Osteocyte (in vitro differentiated cells): ENCODE measurements around the gene AFAP1. TPM values are rescaled to one million over a fixed set of nuclear protein-coding genes. Genes with fewer than 3 reads are reported as not detected.
A peak's percentile ranks its signal among the peaks of the same experiment; 100 is the strongest.

Experiments used
- DNase-seq: peaks from one replicate; pipeline ENCODE4 v3.0.0; 2021; ENCODE audit warnings: mixed read lengths; ENCODE audit not compliant: unreplicated experiment; ENCODE audit errors: extremely low spot score
- H3K27ac Mint-ChIP-seq: one replicate; pipeline ENCODE4 v1.8.0; 2021; ENCODE audit warnings: mild to moderate bottlenecking, mixed read lengths; ENCODE audit not compliant: unreplicated experiment
- H3K27me3 Mint-ChIP-seq: one replicate; pipeline ENCODE4 v1.8.0; 2021; ENCODE audit warnings: mixed read lengths; ENCODE audit not compliant: unreplicated experiment
- H3K36me3 Mint-ChIP-seq: one replicate; pipeline ENCODE4 v1.8.0; 2021; ENCODE audit warnings: mixed read lengths; ENCODE audit not compliant: unreplicated experiment
- H3K4me1 Mint-ChIP-seq: one replicate; pipeline ENCODE4 v1.8.0; 2021; ENCODE audit warnings: mixed read lengths; ENCODE audit not compliant: unreplicated experiment
- H3K4me3 Mint-ChIP-seq: one replicate; pipeline ENCODE4 v1.8.0; 2021; ENCODE audit warnings: mild to moderate bottlenecking, moderate library complexity, mixed read lengths; ENCODE audit not compliant: unreplicated experiment
- H3K9me3 Mint-ChIP-seq: one replicate; pipeline ENCODE4 v1.8.0; 2021; ENCODE audit warnings: mixed read lengths; ENCODE audit not compliant: unreplicated experiment
- CTCF ChIP-seq: fragments of 200-600 bp; sonication (generic); IDR thresholded peaks from 2 replicates; pipeline ENCODE4 v1.5.0; 2021; ENCODE audit warnings: antibody characterized with exemption, mild to moderate bottlenecking, moderate library complexity
- total RNA-seq: library from RNA; stranded (reverse); gene quantifications from 2 replicates; pipeline ENCODE4 v1.2.1, GENCODE V29; 2021

Gene AFAP1
- total RNA-seq, 1 donor from 2014 or later, result 66.9 TPM

DNA sequence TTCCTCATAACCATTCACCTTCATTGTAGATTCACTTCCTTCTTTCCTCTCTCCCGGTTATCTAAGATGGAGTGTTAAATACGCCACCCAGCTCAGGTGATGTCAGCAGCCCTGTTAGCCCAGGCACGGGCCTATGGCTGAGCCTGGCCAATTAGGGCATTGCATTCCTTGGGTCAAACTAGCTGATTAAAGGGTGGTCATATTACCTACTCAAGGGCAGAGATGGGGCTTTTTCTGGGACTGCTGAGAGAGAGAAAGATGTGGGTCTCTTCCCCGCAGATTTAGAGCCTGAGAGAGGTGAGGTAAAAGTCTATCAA, 39.9 kb upstream of the AFAP1 start:
- no peak for DNase-seq
- H3K4me3 Mint-ChIP-seq, result no peak overlapping the region
- no peak for TF ChIP-seq CTCF
- no peaks in the 10 kb centered on the region for H3K36me3 Mint-ChIP-seq
- peaks cover 21% of the 10 kb centered on the region for H3K4me1 Mint-ChIP-seq
- no peaks in the 10 kb centered on the region for H3K27me3 Mint-ChIP-seq
- H3K27ac Mint-ChIP-seq, result no peak overlapping the region
- H3K9me3 Mint-ChIP-seq, result no peaks in the 10 kb centered on the region

- no peaks in the 10 kb centered on the region for H3K27me3 Mint-ChIP-seq
- no peak overlapping the region for H3K27ac Mint-ChIP-seq
- H3K4me3 Mint-ChIP-seq, result no peak overlapping the region
- no peak for TF ChIP-seq CTCF
- no peaks in the 10 kb centered on the region for H3K9me3 Mint-ChIP-seq
- no peak for DNase-seq
- H3K36me3 Mint-ChIP-seq, result no peaks in the 10 kb centered on the region
- peaks cover 21% of the 10 kb centered on the region for H3K4me1 Mint-ChIP-seq
Observed at GRCh38 chr4:7978907-7979651, 39.4 kb upstream of the AFAP1 start.

DNA sequence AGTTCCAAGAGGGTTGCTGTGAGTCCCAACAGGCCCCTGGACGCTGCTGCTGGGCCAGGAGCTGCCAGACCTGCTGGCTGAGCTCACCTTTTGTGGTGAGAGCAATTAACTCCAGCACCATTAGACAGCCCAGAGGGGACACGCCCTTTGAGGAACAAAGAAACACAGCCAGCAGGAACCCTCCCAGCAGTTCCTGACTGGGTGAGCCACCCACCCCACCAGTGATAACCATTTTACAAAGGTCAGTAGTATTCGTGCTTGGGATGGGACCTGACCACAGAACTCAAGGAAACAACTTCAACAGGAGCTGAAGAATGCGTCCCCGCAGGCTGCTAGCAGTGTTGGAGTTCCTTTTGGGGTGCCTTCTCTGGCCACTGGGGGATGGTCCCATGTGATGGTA, 38.8 kb upstream of the AFAP1 start:
- Mint-ChIP-seq H3K4me3 (peak overlapping the region; percentile 42), H3K27ac (peak overlapping the region; percentile 86), H3K4me1 (peaks cover 24% of the 10 kb centered on the region), H3K9me3 (no peaks in the 10 kb centered on the region), H3K36me3 (no peaks in the 10 kb centered on the region), H3K27me3 (no peaks in the 10 kb centered on the region)
- DNase-seq, result no peak
- no peak for TF ChIP-seq CTCF

- Mint-ChIP-seq H3K36me3 (no peaks in the 10 kb centered on the region), H3K27me3 (no peaks in the 10 kb centered on the region), H3K27ac (no peak overlapping the region), H3K4me3 (no peak overlapping the region), H3K4me1 (peaks cover 36% of the 10 kb centered on the region), H3K9me3 (no peaks in the 10 kb centered on the region)
- no peak for TF ChIP-seq CTCF
- no peak for DNase-seq
Observed at GRCh38 chr4:7976634-7977033, 37.0 kb upstream of the AFAP1 start.

GRCh38 chr4:7976025-7976424, 36.4 kb upstream of the AFAP1 start:
- no peak overlapping the region for H3K4me3 Mint-ChIP-seq
- no peaks in the 10 kb centered on the region for H3K9me3 Mint-ChIP-seq
- H3K27ac Mint-ChIP-seq, result no peak overlapping the region
- no peak for DNase-seq
- H3K27me3 Mint-ChIP-seq, result no peaks in the 10 kb centered on the region
- peaks cover 39% of the 10 kb centered on the region for H3K4me1 Mint-ChIP-seq
- no peaks in the 10 kb centered on the region for H3K36me3 Mint-ChIP-seq
- TF ChIP-seq CTCF, result no peak
